OCI-LY7 (cell line): Measurements from ENCODE around the gene SUMO4. TPM values are rescaled to one million over a fixed set of nuclear protein-coding genes. Genes with fewer than 3 reads are reported as not detected.

ENCODE experiments used
- BruUV-seq: library from RNA; stranded (reverse); fragments of 400-500 nt; replicated peaks from 2 replicates; lab custom pipeline; 2021; lab: Mats Ljungman, UMichigan
- CTCF ChIA-PET: fragments of 300-600 bp; sonication (Branson Sonifier 250); formaldehyde crosslinking; loops from one replicate; lab custom pipeline; 2022; ENCODE audit warnings: antibody characterized with exemption; ENCODE audit not compliant: unreplicated experiment; lab: Charles Lee
- POLR2A ChIA-PET: fragments of 300-600 bp; sonication (Branson Sonifier 250); formaldehyde crosslinking; loops from one replicate; lab custom pipeline; 2022; ENCODE audit warnings: antibody characterized with exemption; lab: Charles Lee
- DNase-seq: peaks from one replicate; pipeline ENCODE4 v3.0.0-alpha.2; 2015; ENCODE audit warnings: low spot score
- H2AFZ ChIP-seq: fragments of 200-600 bp; sonication (generic), shearing (Covaris generic); 2 replicates; pipeline ENCODE4 v1.6.1; 2014; ENCODE audit warnings: mild to moderate bottlenecking, antibody characterized with exemption, low read length, moderate library complexity
- H3K27ac ChIP-seq: fragments of 200-600 bp; sonication (generic); 2 replicates; pipeline ENCODE4 v1.5.1; 2014; ENCODE audit warnings: mixed run types, low read depth, mild to moderate bottlenecking, moderate library complexity, low read length, inconsistent platforms; ENCODE audit not compliant: poor library complexity, severe bottlenecking
- H3K36me3 ChIP-seq: fragments of 200-600 bp; sonication (generic); 2 replicates; pipeline ENCODE4 v1.6.1; 2014; ENCODE audit warnings: mild to moderate bottlenecking, antibody characterized with exemption, low read length, moderate library complexity, mixed read lengths; ENCODE audit not compliant: insufficient read depth
- H3K4me1 ChIP-seq: fragments of 200-600 bp; sonication (generic); 2 replicates; pipeline ENCODE4 v1.5.1; 2014; ENCODE audit warnings: mild to moderate bottlenecking, low read length; ENCODE audit not compliant: insufficient read depth, poor library complexity, severe bottlenecking
- H3K4me2 ChIP-seq: fragments of 200-600 bp; sonication (generic); 2 replicates; pipeline ENCODE4 v1.6.1; 2014; ENCODE audit warnings: mild to moderate bottlenecking, low read length
- H3K4me3 ChIP-seq: fragments of 200-600 bp; sonication (generic); 2 replicates; pipeline ENCODE4 v1.5.1; 2014; ENCODE audit warnings: mild to moderate bottlenecking, low read depth, low read length; ENCODE audit not compliant: poor library complexity, severe bottlenecking
- H3K79me2 ChIP-seq: fragments of 200-600 bp; sonication (generic); 2 replicates; pipeline ENCODE4 v1.6.1; 2016; ENCODE audit warnings: low read depth, mild to moderate bottlenecking, low read length, moderate library complexity, mixed read lengths; ENCODE audit not compliant: insufficient read depth
- H3K9me2 ChIP-seq: fragments of 200-600 bp; sonication (generic); 2 replicates; pipeline ENCODE4 v1.6.1; 2016; ENCODE audit warnings: mild to moderate bottlenecking, low read length, mixed read lengths; ENCODE audit not compliant: insufficient read depth
- H3K9me3 ChIP-seq: fragments of 200-600 bp; sonication (generic); 2 replicates; pipeline ENCODE4 v1.6.1; 2014; ENCODE audit warnings: mild to moderate bottlenecking, mixed run types, low read length, mixed read lengths
- H4K20me1 ChIP-seq: fragments of 200-600 bp; sonication (generic); 2 replicates; pipeline ENCODE4 v1.6.1; 2014; ENCODE audit warnings: mild to moderate bottlenecking, antibody characterized with exemption, low read length, moderate library complexity, mixed read lengths; ENCODE audit not compliant: insufficient read depth
- CTCF ChIP-seq: fragments of 200-600 bp; sonication (generic); conservative IDR thresholded peaks from 2 replicates; pipeline ENCODE4 v1.5.1; 2014; ENCODE audit warnings: mild to moderate bottlenecking, antibody characterized with exemption, low read length, moderate library complexity, mixed read lengths
- EZH2phosphoT487 ChIP-seq: fragments of 200-600 bp; sonication (generic); IDR thresholded peaks from 2 replicates; pipeline ENCODE4 v1.6.1; 2018; ENCODE audit warnings: low read depth, borderline replicate concordance, mild to moderate bottlenecking, mixed run types, antibody characterized with exemption, low read length, moderate library complexity, mixed read lengths
- intact Hi-C: fragments of 100-400 bp; cut with micrococcal nuclease; formaldehyde crosslinking; loops from one replicate; pipeline ENCODE4 v1.10.0; 2022; ENCODE audit not compliant: unreplicated experiment
- total RNA-seq, 2 experiments: library from RNA; depleted of rRNA in 1 of 2; stranded (reverse); fragments of >200 nt in 1 of 2; shearing (Covaris generic) in 1 of 2; gene quantifications; 2 replicates each; pipeline ENCODE4 v1.2.3, GENCODE V29; 2014 to 2022

The SUMO4 gene
- total RNA-seq, 2 experiments from 2014 or later = 3.2 to 3.6 TPM

- Histone ChIP-seq H3K4me2 (no peak overlapping the region), H3K79me2 (no peaks in the 10 kb centered on the region), H3K4me1 (no peaks in the 10 kb centered on the region), H3K27ac (no peak overlapping the region), H2AFZ (no peak overlapping the region), H4K20me1 (no peaks in the 10 kb centered on the region), H3K36me3 (no peaks in the 10 kb centered on the region), H3K4me3 (no peak overlapping the region), H3K9me2 (no peaks in the 10 kb centered on the region), H3K9me3 (no peaks in the 10 kb centered on the region)
- no TSS peak for BruUV-seq
- intact Hi-C loops = no loop called here
- CTCF ChIA-PET = interaction anchor here (0.7 kb wide), 1 partner anchor 226 kb away, joined by 3 read pairs; no protein-coding TSS in a partner anchor
- POLR2A ChIA-PET = interaction anchor here (0.7 to 1.2 kb wide), 5 partner anchors 11 to 396 kb away, joined by 3 to 5 read pairs (median 3); no protein-coding TSS in a partner anchor
- TF ChIP-seq CTCF (no peak), EZH2phosphoT487 (no peak)
- no peak for DNase-seq
These were observed 21.1 kb downstream of the SUMO4 start for GRCh38 chr6:149421132-149421531.

- Histone ChIP-seq H3K9me2 (no peaks in the 10 kb centered on the region), H3K4me1 (no peaks in the 10 kb centered on the region), H3K79me2 (no peaks in the 10 kb centered on the region), H3K4me2 (no peak overlapping the region), H3K4me3 (no peak overlapping the region), H4K20me1 (no peaks in the 10 kb centered on the region), H3K27ac (no peak overlapping the region), H3K36me3 (no peaks in the 10 kb centered on the region), H2AFZ (no peak overlapping the region), H3K9me3 (no peaks in the 10 kb centered on the region)
- ChIA-PET CTCF (no interaction called here), POLR2A (no interaction called here)
- BruUV-seq = no TSS peak
- no peak for DNase-seq
- TF ChIP-seq EZH2phosphoT487 (no peak), CTCF (no peak)
- intact Hi-C loops = no loop called here
These were observed 22.5 kb downstream of the SUMO4 start for GRCh38 chr6:149422581-149422980.

GRCh38 chr6:149423964-149424440 is 23.9 kb downstream of the SUMO4 start:
- Histone ChIP-seq H3K4me3 (no peak overlapping the region), H2AFZ (no peak overlapping the region), H3K4me2 (no peak overlapping the region), H3K79me2 (no peaks in the 10 kb centered on the region), H3K9me3 (no peaks in the 10 kb centered on the region), H3K36me3 (no peaks in the 10 kb centered on the region), H4K20me1 (no peaks in the 10 kb centered on the region), H3K9me2 (no peaks in the 10 kb centered on the region), H3K4me1 (no peaks in the 10 kb centered on the region), H3K27ac (no peak overlapping the region)
- TF ChIP-seq CTCF = no peak
- TF ChIP-seq EZH2phosphoT487 = no peak
- ChIA-PET POLR2A (interaction anchor here (0.7 to 1.3 kb wide), 4 partner anchors 102 to 409 kb away, joined by 3 to 5 read pairs (median 3); no protein-coding TSS in a partner anchor), CTCF (interaction anchor here (0.5 kb wide), 1 partner anchor 200 kb away, joined by 4 read pairs; no protein-coding TSS in a partner anchor)
- intact Hi-C loops = no loop called here
- BruUV-seq = no TSS peak
- no peak for DNase-seq
